ENCODE measurements around the gene NRIP2.
"Not testable (repeated sequence)": the region's sequence is repeated elsewhere in the genome, so short reads cannot be mapped to it uniquely, and the experiment has no call there.

Gene NRIP2

DNA sequence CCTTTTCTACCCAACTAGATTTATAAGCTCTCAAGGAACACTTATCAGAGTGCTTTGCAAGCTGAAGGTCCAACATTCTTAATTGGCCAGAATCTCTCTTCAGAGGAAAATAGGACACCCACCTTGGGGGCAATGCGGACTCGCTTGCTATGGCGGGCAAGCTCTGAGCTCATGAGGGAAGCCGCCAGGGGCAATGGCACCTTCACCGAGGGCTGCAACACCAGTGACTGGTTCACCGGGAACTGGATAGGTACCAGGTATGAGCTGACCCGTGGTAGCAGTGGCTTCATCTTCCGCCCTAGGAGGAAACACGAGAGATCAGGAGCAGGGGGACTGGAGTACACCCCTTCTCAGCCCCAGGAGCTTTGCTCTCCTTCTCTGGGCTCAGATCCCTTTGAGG lies 29.4 kb upstream of the NRIP2 start:
- no peak overlapping the region for H3K4me3 ChIP-seq (ENCODE audit: low read depth, low read length)
- TF ChIP-seq, protein P1, sequence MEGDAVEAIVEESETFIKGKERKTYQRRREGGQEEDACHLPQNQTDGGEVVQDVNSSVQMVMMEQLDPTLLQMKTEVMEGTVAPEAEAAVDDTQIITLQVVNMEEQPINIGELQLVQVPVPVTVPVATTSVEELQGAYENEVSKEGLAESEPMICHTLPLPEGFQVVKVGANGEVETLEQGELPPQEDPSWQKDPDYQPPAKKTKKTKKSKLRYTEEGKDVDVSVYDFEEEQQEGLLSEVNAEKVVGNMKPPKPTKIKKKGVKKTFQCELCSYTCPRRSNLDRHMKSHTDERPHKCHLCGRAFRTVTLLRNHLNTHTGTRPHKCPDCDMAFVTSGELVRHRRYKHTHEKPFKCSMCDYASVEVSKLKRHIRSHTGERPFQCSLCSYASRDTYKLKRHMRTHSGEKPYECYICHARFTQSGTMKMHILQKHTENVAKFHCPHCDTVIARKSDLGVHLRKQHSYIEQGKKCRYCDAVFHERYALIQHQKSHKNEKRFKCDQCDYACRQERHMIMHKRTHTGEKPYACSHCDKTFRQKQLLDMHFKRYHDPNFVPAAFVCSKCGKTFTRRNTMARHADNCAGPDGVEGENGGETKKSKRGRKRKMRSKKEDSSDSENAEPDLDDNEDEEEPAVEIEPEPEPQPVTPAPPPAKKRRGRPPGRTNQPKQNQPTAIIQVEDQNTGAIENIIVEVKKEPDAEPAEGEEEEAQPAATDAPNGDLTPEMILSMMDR (IDR thresholded peaks at IDR 0.05; ENCODE audit: borderline replicate concordance, insufficient read depth, low read depth, low read length): no peak

DNA sequence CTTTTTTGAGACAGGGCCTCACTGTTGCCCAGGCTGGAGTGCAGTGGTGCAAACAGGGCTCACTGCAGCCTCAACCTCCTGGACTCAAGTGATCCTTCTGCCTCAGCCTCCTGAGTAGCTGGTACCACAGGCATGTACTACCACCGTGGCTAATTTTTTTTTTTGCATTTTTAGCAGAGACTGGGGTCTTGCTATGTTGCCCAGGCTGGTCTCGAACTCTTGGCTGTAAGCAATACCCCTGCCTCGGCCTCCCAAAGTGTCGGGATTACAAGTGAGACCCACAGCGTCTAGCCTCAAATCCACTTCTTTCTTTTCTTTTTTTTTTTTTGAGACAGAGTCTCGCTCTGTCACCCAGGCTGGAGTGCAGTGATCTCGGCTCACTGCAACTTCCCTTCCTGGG lies 28.6 kb upstream of the NRIP2 start:
- not testable (repeated sequence) for H3K4me3 ChIP-seq (ENCODE audit: low read depth, low read length)

DNA sequence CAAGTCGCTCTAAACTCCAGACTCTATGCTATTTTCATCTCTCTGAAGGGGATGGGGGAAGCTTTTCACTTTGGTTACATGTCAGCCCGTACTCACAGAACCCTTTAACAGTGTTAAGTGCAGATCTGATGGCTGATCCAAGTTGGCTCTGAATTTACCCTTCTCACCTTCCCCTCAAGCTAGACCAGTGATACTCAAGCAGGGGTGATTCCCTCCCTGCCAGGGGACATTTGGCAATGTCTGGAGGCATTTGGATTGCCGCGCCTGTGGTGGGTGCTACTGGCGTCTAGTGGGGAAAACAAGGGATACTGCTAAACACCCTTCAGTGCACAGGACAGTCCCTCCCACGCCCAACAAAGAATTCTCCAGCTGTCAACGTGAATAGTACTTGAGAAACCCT lies 28.0 kb upstream of the NRIP2 start:
- TF ChIP-seq, protein P1 (IDR thresholded peaks at IDR 0.05; ENCODE audit: borderline replicate concordance, insufficient read depth, low read depth, low read length): no peak

DNA sequence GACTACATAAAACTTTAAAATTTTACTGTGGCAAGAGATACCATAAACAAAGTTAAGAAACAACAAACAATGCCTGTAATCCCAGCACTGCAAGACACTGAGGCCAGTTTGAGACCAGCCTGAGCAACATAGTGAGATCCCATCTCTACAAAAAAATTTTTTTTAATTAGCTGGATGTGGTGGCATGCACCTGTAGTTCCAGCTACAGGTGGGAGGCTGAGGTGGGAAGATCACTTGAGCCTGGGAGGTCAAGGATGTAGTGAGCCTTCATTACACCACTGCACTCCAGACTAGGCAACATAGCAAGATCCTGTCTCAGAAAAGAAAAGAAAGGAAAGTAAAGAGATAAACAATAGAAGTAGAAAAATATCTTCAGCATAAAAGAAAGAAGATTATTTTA lies 25.3 kb upstream of the NRIP2 start:
- no peak overlapping the region for H3K4me3 ChIP-seq (ENCODE audit: low read depth, low read length)
- TF ChIP-seq, protein P1 (IDR thresholded peaks at IDR 0.05; ENCODE audit: borderline replicate concordance, insufficient read depth, low read depth, low read length): no peak

More for the DNA sequence above, 28.0 kb upstream of the NRIP2 start:
- H3K4me3 ChIP-seq (ENCODE audit: low read depth, low read length): no peak overlapping the region

DNA sequence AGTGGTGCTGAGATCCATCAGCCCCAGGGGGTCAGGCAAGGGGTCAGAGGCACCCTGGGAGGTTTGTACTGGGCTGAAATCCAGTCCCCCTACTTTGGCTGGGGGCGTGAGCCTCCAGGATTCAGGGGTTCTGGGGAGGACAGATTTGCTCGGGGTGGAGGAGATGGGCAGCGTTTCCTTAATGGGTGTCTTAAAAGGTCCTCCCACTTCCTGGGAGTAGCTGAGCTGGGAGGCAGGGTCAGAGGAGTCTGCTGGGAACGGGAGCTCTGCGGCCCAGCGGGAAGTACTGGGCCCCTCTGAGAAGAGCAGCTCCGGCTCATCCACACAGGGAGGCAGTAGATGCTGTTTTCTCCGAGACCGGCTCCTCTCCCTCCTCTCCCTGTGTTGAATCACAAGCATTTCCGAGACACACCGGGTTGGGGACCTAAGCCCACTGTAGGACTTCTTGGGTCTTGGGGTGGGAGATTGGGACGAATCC lies 24.1 kb upstream of the NRIP2 start:
- H3K4me3 ChIP-seq (ENCODE audit: low read depth, low read length): no peak overlapping the region

DNA sequence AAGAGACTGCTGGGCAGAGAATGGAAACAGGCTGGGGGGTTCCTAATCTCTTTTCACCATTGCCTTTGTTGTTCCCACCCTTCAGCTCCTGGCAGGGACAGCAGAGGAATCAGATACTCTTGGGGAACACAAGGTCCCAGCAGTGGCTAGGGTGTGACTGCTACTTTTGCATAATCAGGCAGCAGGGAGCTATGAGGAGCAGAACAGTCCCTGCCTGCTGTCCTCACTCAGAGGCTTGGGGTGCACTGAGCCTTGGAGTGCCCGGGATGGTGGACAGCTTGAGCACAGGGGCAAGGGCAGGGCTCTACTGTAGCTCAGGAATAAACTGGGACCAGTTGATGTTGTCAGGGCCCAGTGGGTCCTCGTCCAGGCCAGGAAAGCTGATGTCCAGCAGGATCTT lies 23.5 kb upstream of the NRIP2 start:
- TF ChIP-seq, protein P1 (IDR thresholded peaks at IDR 0.05; ENCODE audit: borderline replicate concordance, insufficient read depth, low read depth, low read length): no peak
- H3K4me3 ChIP-seq (ENCODE audit: low read depth, low read length): no peak overlapping the region

More for the DNA sequence above, 24.1 kb upstream of the NRIP2 start:
- TF ChIP-seq, protein P1 (IDR thresholded peaks at IDR 0.05; ENCODE audit: borderline replicate concordance, insufficient read depth, low read depth, low read length): no peak

DNA sequence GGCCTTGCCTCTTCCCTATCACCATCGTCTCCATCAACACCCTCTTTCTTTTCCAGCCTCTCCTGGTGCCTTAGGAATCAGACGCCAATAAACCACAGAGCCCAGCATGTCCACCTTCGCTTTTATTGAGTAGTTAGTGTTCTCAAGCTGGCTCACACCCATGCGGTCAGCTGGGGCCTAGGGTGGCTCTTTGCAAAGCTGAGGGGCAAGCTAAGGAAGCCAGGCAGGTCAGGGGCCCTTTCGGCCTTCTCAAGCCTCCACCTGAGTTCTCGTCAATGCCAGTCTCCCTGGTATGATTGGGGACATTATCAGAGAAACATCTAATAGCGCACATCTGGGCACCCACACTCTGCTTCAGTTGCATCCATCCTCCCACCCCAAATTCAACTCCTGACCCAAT lies 22.7 kb upstream of the NRIP2 start:
- no peak overlapping the region for H3K4me3 ChIP-seq (ENCODE audit: low read depth, low read length)
- TF ChIP-seq, protein P1 (IDR thresholded peaks at IDR 0.05; ENCODE audit: borderline replicate concordance, insufficient read depth, low read depth, low read length): no peak

DNA sequence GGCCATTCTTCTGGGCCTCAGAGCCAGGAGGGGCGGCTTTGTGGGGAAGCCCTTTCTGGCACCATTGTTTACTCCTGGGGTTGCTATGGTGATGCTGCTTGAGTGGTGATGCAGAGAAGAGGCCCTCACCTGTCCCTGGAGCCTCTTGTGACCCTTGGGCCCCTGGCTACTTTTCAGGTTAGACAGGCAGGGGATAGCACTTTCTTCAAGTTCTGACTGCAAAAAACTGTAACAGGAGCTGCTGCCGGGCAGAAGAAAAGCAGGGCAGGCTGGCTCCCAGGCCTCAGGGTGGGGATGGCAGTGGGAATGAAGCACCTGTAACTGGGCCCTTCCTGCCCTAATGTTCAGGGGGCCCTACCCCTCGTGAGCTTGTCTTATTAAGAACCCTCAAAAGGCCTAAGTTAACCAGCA lies 22.2 kb upstream of the NRIP2 start, which contains the start of gene TEX52:
Gene TEX52, minus strand, starts transcription at position 19 of the 411 bp plus-strand sequence. Its CDS starts 13 bp downstream, at position 6.
- no peak within 1 kb of the TSS for H3K4me3 ChIP-seq (ENCODE audit: low read depth, low read length)
- TF ChIP-seq, protein P1 (IDR thresholded peaks at IDR 0.05; ENCODE audit: borderline replicate concordance, insufficient read depth, low read depth, low read length): no peak
